H1 (cell line): ENCODE data around the gene ESD. TPM values are rescaled to one million over a fixed set of nuclear protein-coding genes. Genes with fewer than 3 reads are reported as not detected.

Experiments used
- HDAC2 ChIP-seq, 2 experiments: fragments of 300-600 bp in 1 of 2; sonication (generic) in 1 of 2; IDR thresholded peaks; 2 replicates each; pipeline ENCODE4 v1.6.1; 2011 to 2012; ENCODE audit warnings: low read depth in 2 of 2, low read length in 2 of 2, mild to moderate bottlenecking in 2 of 2, moderate library complexity in 2 of 2, borderline replicate concordance in 1 of 2, inconsistent platforms in 1 of 2
- POLR2AphosphoS5 ChIP-seq: IDR thresholded peaks from 2 replicates; pipeline ENCODE4 v1.6.1; 2011; ENCODE audit warnings: low read depth, low read length
- RNF2 ChIP-seq: fragments of 200-900, 300-1000 bp; sonication (generic); IDR thresholded peaks from 2 replicates; pipeline ENCODE4 v1.7.1; 2016; ENCODE audit warnings: borderline replicate concordance, low read depth, mild to moderate bottlenecking, antibody characterized with exemption, low read length; ENCODE audit not compliant: poor library complexity, severe bottlenecking; ENCODE audit errors: missing control alignments
- polyA plus RNA-seq, 7 experiments: library from polyadenylated mRNA; depleted of rRNA in 3 of 7; stranded (reverse) in 5 of 7; unstranded in 2 of 7; fragments of >200 nt in 5 of 7; fragments of 200-250 nt in 2 of 7; gene quantifications; 1 replicate in 5 of 7; 2 replicates in 1 of 7; 4 replicates in 1 of 7; pipeline versions ENCODE4 v1.2.1 to v1.2.3, GENCODE V29; 2011 to 2013; ENCODE audit warnings: missing spikeins in 2 of 7, mixed read lengths in 2 of 7
- total RNA-seq: library from RNA; stranded (reverse); fragmentation: NEBNext Ultra II Directional; extraction: Animal tissue kit (Norgen Biotek cat#: 25700); gene quantifications from 2 replicates; pipeline ENCODE4 v1.2.1, GENCODE V29; 2021

The ESD gene
- total and polyA plus RNA-seq, 2 of the 8 experiments (the other 6 are each of a cell fraction or from before 2014, with no cell fraction given) = 40.3 to 55.8 TPM

GRCh38 chr13:46748300-46748699 is 48.7 kb downstream of the ESD start (continued):
- TF ChIP-seq HDAC2 (IDR thresholded peaks at IDR 0.05; ENCODE audit: borderline replicate concordance in 1 of 2, low read depth in 2 of 2, low read length in 2 of 2) = no peak
- no peak for TF ChIP-seq POLR2AphosphoS5
- no peak for TF ChIP-seq RNF2
